HG02973 (cell line): Measurements from ENCODE around the gene KLHDC7B.

Source experiments
- ATAC-seq: cut with Tn5 transposase; IDR thresholded peaks from one replicate; pipeline ENCODE4 v1.9.1; 2021; ENCODE audit warnings: moderate library complexity; ENCODE audit not compliant: unreplicated experiment

Gene KLHDC7B

DNA sequence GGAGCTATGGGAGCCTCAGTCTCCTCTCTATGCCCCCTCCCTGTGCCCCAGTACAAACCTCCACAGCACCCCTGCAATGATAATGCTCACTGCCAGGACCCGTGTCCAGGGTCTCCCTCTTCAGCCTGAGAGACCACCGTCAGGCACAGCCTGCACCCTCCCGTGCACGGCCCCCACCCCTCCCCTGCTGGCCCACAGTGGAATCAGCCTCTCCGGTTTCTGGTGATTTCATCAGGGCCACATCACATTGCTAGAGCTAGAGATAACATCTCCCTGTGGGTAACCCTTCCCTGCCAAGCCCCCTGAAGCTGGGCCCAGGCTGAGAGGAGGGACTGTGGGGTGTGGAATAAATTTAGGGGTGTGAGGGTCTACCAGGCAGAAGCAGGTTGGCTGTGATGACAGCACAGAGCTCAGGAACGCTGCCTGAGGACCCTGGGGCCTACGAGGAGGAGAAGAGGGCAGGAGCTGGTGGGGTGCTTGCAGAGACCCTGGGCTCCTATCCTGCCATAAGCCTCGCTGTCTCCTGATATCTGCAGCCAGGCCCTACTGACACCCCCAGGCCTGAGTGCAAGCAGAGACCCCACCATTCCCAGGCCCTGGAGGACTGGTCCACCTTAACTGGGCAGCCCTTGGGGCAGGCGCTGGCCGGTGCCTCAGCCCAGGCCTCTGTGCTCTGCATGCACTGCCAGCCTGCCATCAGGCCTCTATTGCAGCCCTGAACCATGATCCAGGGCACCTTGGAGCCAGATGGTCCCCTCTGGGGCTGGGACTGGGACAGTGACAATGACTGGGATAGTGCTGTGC, at the start of gene KLHDC7B:
Gene KLHDC7B, plus strand, starts transcription at position 378 of the 804 bp plus-strand sequence. Its CDS starts 345 bp downstream, at position 723.
- ATAC-seq, result no peak

DNA sequence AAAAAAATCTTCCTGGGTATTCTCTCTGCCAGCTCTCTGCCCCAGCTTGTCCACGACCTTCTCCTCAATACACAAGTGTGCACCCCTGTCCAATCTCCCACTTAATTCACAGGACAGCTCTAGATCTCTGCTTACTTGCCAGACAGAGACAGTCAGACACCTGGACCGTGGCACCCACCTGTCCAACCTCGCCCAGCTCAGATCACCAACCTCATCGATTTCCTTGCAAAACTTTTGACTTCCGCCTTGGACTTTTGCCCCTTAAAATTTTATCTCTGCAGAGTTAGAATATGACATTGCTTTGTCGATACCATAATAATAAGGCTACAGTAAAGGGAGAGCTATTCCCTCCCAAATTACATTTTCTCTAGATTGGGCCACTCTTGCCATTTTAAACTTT, 48.6 kb upstream of the KLHDC7B start:
- no peak for ATAC-seq

DNA sequence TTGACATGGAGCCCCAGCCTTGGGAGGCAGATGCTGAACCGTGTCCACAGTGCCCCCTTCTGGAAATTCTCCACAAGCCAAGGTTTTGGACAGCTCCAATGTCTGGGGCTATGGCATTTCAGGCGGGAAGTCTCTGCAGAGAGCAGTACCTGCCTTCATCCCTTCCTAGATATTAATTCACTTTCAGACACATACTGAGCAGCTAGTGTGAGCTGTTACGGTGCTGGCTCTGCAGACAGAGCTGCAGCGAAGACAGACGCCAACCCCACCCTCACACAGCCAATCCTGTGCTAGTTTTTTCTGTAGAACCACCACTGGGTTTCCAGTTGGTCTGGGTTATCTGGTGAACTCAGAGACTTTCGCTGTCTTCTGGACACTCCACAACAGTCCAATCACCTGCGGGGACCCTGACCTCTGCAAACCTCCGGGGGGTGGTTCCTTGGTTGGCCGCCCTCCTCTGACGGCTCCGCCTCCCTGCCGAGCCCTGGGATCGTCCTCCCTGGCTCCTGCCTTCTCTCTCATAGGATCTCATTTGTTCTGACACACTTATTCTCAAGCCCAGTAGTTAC, 47.3 kb upstream of the KLHDC7B start:
- no peak for ATAC-seq

DNA sequence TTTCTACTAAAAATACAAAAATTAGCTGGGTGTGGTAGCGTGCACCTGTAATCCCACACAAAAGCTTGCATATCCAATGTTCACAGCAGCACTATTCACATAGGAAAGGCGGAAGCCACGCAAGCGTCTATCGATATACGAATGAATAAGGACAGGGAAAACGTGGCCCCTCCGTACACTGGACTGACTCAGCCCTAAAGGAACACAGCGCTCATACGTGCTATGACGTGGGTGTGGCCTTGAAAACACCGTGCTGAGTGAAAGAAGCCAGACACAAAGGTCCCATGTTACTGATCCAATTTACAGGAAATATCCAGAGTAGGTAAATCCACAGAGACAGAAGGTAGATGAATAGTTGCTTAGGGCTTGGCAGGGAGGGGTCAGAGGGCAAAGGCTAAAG, 45.2 kb upstream of the KLHDC7B start:
- no peak for ATAC-seq

DNA sequence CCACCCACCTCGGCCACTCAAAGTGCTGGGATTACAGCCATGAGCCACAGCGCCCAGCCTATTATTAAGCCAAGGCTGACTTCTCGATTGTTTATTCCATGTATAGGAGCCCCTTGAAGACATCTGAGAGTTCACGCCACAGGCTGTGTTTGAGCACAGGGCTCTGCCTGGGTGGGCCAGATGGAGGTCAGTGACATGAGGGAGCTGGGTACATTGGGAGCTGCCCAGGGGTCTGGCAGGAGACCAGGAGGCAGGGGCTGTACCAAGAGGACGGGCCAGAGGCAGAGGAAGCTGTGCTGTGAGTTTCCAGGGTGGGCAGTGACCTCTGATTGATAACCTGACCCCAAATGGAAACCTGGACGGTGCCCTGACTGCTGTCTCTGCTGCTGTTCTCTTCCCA, 43.6 kb upstream of the KLHDC7B start:
- ATAC-seq, result no peak

DNA sequence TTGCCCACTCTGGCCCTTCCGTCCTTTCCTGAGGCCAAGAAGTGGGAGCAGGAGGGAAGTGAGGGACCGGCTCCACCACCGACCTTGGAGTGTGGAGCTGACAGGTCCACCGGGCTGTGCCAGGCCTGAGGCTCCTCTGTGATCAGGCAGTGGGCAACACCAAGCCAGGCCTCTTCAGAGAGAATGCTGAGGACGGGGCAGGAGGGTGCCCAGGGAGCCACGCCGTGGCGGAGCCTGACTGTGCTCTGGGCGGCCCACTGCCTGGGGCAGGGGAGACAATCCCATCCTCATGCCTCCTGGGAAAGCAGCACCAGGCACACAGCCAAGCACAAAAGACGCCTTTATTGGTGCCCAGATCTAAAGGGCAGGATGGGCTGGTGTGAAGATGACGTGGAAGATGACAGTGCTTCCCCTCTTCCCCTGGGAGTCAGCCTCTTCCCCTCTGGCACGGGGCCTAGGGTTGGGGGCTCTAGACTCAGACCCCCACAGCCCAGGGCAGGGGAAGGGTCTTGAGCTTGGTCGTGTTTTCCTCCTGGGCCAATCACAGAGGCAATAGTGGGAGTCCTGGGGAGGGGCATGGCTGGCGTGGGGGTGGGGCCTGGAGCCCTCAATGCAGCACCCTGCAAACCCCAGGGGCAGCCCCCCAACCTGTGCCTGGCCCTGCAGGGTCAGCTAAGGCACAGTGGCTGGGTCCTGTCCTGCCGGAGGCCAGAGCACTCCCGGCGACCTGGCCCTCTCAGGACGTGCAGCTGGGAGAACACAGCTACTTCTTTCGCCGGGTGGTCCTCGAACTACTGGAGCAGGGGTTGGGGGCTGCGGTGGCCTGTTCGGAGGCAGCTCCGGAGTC, 42.8 kb upstream of the KLHDC7B start:
- no peak for ATAC-seq

DNA sequence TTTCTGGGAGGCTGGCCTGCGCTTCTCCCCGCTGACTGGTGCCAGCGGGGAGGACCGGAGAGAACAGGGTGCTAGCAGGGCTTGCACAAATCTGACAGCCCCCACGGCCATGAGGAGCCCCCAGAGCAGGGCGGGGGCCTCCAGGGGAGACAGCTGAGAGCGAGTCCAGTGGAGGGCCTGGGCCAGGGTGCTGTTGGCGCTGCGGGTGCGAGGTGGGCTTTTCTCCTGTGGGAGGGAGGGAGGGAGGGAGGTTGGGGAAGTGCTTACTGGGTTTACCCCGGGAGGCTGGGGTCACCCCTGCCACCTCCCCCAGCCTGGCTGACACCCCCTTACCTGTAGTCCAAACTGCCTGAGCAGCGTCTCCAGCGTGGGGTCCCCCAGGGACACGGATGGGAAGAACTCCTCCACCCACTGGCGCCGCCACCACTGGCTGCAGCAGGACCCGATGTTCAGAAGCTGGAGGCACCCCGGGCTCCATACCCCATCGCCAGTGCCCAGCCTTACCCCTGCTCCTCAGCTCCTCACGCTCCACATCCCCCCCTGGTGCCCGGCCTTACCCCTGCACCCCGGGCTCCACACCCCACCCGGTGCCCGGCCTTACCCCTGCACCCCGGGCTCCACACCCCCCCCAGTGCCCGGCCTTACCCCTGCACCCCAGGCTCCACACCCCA, 42.1 kb upstream of the KLHDC7B start:
- no peak for ATAC-seq

DNA sequence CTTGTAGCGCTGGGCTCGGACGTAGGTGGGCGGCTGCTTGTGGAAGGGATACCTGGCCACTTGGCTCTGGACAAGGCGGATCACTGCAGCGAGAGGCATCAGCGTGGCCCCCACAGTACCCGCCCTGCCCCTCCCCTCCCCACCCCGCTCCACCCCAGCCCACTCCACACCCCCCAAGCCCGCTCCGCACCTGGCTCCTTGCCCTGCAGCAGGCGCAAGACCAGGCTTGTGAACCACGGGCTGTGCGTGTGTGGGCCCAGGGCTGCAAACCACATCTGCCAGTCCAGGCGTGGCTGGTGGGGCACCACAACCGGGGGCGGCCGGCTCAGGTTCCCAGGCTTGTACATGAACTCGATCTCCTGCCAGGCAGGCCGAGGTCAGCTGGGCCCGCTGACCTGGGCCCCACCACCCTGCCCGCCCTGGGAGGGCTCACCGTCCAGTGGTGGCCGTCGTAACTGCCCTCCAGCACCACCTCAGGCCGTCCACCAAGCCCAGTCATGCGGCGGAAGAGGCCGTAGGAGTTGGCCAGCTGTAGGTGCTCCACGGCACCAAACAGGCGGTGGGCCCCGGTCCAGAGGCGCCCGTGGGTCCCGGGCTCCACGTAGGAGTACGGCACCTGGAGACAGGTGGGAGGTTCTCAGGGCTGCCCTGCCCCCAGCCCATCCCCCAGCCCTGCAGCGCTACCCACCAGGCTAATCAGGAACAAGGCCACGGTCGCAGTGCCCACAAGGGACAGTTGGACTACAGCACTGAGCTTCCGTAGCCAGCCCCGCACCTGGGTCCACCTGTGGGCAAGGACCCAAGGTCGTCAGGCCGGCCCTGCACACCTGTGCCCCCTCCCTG, 41.1 kb upstream of the KLHDC7B start:
- no peak for ATAC-seq

DNA sequence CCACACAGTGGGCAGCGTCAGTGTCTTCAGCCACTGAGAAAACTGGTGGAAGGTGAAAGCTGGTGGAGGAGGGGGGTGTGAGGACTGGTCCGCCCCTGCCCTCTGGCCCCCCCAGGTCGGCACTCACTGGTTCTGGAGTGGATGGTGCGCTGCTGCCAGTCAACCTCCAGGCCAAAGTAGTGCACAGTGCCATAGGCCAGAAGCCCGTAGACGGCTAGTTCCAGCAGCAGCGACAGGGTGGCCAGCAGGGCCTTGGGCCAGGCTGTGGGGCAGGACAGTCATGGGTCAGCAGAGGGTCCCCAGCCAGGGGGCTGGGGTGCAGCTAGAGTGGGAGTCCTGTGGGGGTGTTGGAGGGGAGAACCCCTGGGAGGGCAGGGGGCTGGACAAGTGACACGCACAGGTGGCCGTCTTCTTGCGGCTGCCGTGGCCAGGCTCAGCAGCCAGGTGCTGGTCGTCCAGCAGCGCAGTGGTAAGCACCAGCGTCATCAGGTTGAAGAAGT, 40.4 kb upstream of the KLHDC7B start:
- ATAC-seq, result no peak

DNA sequence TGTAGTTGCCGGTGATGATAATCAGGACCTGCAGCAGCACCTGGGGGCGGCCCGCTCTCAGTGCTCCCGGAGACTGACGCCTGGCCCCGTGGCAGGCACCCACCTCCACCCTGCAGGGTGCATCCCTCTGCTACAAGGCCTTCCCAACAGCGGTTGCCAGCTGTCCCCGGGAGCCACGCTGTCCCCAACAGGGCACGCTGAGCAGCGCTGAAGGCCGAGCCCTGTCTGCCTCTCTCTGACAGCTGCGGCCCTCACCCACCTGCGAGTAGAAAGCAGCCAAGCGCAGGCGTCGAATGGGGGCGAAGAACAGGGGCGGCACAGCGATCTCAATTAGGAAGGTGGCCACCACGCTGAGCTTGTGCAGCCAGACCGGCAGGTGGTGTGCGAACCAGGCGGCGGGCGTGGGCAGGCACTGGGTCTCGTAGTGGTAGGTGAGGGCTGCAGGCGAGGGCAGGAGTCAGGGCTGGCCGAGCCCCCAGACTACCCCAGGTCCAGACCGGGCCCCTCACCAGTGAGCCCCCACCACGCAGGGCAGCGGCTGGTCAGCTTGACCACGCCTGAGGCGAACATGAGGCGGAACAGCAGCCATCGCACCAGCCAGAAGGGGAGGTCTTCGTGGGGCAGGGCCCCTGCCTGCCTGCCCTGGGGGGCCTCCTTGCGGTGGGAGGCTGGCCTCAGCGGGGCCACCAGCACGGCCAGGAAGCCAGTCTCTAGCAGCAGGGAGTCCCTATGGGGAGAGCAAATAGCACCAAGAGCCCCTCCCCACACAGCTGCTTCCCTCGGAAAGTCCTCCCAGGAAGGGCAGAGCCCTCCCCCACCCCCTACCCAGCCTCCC, 39.7 kb upstream of the KLHDC7B start:
- ATAC-seq, result no peak

DNA sequence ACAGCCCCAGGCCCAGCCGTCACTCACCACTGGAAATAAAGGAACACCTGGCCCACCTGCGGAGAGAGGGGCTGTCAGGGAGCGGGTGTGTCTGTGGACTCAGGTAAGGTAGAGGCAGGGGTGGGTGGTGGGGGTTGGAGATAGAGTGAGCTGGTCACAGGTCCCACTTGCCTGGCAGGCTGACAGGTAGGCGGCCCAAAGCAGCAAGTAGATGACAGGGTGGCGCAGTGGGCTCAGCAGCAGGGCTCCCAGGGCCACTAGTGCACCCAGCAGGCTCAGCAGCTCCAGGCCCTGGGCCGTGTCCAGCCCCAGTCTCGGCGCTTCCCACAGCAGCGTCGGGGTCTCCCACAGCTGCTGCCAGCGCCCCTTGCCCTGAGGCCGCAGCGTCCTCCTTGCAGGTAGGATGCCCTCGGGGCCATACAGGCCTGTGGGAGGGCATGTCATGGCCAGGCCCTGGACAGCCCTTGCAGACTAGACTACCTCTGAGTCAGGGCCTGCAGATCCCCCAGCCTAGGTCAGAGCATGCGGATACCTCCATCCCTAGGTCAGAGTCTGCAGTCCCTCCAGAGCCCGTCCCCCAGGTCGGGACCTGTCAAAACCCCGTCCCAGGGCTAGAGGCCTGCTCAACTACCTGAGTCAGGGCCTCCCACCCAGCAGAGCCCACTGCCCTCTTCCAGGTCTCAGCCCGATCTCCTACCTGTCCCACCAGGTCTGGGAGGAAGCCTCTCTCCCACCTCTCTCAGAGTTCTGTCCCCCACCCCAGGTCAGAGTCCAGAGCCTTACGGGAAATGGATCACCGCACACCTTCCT, 38.9 kb upstream of the KLHDC7B start:
- ATAC-seq, result peak; percentile 1

DNA sequence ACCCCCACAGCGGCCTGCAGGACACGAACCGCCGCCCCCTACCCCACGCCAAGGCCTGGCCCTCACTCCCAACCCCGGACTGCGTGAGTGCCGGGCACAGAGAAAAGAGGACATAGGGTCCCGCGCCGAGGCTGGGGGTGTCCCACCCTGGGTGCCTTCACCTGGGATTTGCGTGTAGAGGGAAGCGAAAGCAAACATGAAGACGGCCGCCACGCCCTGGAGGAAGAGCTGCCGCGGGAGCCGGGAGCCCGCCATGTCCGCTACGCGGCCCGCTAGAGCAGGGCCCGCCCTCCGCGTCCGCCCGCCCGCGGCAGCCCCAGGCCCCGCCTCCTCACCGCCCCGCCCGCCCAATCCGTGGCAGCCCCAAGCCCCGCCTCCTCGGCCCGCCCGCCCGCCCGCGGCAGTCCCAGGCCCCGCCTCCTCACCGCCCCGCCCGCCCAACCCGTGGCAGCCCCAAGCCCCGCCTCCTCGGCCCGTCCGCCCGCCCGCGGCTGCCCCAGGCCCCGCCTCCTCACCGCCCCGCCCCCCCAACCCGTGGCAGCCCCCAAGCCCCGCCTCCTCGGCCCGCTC, 38.2 kb upstream of the KLHDC7B start, which contains the start of gene LMF2:
Gene LMF2, minus strand, starts transcription at position 282 of the 570 bp plus-strand sequence. Its CDS starts 27 bp downstream, at position 255.
- ATAC-seq, result peak; percentile 44

DNA sequence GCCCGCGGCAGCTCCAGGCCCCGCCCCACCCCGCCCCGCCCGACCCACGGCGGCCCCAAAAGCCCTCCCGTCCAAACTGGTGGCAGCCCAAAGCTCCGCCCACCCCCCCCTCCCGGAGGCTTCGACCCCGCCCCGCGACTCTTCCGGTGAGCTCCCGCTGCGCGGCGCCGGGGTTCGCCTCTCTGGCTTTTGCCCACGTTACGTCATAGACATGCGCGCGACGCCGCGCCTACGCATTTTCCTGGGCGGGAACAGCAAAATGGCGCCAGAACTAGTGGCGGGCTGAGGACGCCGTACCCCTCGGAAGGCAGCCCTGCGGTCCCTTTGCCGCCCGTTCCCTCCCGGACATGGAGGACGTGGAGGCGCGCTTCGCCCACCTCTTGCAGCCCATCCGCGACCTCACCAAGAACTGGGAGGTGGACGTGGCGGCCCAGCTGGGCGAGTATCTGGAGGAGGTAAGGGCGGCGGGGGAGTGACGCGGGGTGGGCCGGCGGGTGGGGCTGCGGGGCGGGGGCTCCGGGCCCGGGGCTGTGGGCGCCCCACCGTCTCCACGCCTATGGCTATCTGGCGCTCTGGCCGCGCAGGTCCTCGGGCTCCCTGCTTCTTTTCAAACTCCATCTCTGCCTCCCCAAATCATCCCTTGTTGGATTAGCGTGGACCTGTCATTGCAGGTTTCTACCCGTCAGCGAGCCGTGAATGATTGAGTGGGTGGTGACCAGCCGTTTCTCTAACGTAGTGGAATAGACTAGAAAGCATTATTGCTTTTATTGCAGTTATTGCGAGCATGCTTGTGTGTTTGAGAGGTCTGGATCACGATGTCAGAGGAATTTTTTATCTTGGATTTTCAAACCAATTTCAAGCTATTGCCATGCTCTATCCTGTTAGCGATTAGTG, 37.5 kb upstream of the KLHDC7B start, which contains the start of gene NCAPH2:
Gene NCAPH2, plus strand, starts transcription at position 234 of the 894 bp plus-strand sequence. Its CDS starts 114 bp downstream, at position 348.
- peak; percentile 50 for ATAC-seq

DNA sequence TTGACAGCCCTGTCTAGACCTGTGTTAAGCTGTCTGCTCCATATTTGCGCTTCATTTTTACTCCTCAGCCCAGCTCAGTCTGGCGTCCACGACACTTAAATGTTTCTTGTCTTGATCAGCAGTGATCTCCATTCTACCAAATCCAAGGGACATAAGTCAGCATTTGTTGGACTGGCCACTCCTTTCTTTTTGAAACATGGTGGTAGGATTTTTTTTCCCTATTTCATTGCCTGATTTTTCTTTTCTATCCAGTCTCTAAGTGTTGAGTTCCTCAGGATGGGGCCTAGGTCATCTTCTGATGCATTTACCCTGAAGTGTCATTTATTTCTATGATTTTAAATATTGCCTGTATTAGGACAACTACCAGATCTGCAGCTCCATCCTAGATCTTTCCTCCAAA, 36.8 kb upstream of the KLHDC7B start:
- ATAC-seq, result no peak

DNA sequence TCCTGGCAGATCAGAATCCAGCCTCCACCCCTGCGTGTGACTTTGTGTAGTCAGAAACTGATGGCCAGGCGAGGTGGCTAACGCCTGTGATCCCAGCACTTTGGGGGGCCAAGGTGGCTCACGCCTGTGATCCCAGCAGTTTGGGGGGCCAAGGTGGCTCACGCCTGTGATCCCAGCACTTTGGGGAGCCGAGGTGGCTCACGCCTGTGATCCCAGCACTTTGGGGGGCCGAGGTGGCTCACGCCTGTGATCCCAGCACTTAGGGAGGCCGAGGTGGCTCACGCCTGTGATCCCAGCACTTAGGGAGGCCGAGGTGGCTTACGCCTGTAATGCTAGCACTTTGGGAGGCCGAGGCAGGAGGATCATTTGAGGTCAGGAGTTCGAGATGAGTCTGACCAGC, 32.5 kb upstream of the KLHDC7B start:
- no peak for ATAC-seq

DNA sequence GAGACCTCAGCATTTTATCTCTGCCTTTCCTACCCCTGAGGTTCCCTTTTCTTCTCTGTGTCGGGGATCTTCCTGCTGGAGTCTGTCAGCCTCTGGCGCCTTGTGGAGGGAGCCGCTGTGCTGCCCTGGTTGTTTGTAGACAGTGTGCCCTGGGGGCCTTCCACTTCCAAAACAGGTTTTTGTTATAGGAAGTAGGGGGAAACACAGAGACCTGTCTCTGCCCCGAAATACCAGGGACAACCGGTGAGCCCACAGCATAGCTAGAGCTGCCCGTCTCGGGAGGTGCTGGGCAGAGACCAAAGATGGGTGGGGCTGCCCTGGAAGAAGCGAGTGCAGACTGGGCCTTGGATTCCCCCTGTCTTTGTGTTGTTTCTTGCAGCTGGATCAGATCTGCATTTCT, 29.6 kb upstream of the KLHDC7B start:
- no peak for ATAC-seq

DNA sequence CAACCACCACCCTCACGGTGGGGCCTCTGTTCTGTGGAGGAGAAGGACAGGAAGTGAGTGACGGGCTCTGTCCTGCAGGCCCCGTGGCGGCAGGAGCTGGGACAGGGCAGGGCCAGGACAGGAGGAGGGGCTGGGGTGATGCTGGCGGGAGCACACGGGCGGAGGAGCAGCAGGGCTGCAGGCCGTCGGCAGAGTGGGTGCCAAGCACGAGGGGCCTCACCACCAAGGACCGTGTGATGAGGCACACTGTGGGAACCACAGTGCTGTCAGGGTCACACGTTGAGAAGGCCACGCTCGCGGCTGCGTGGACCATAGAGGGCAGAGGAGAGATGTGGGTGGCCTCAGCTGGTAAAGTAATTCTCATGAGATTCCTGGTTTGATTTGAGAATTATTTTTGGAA, 28.8 kb upstream of the KLHDC7B start:
- ATAC-seq, result no peak
